ENCODE data around the gene PPARD. TPM values are rescaled to one million over a fixed set of nuclear protein-coding genes. Genes with fewer than 3 reads are reported as not detected.

Gene PPARD
- total RNA-seq, 1 donor from 2014 or later, result 9.9 TPM

- no peak overlapping the region for H3K4me2 ChIP-seq (ENCODE audit: low read length)
- H3K27me3 ChIP-seq (ENCODE audit: insufficient read depth, low read length), result no peaks in the 10 kb centered on the region
- Mint-ChIP-seq H3K9me3 (ENCODE audit: unreplicated experiment) (peaks cover 1% of the 10 kb centered on the region), H3K4me1 (ENCODE audit: low read depth, unreplicated experiment) (peaks cover 11% of the 10 kb centered on the region), H3K36me3 (ENCODE audit: low read depth, unreplicated experiment) (peaks cover 12% of the 10 kb centered on the region), H3K27ac (ENCODE audit: unreplicated experiment) (no peak overlapping the region), H3K4me3 (ENCODE audit: unreplicated experiment) (no peak overlapping the region), H3K27me3 (ENCODE audit: low read depth, unreplicated experiment) (no peaks in the 10 kb centered on the region)
- H2AFZ ChIP-seq (ENCODE audit: low read depth, low read length), result no peak overlapping the region
- H3K36me3 ChIP-seq (ENCODE audit: insufficient read depth, low read length), result peaks cover 12% of the 10 kb centered on the region
- H3K79me2 ChIP-seq (ENCODE audit: insufficient read depth, low read length), result peaks cover 8% of the 10 kb centered on the region
- no peaks in the 10 kb centered on the region for H3K9me3 ChIP-seq (ENCODE audit: insufficient read depth, low read depth, low read length)
- H3K9ac ChIP-seq (ENCODE audit: low read length), result no peak overlapping the region
- FAIRE-seq, result no peak
- H3K4me3 ChIP-seq (ENCODE audit: insufficient read depth, low read depth, low read length), result no peak overlapping the region
- DNase-seq (ENCODE audit: low read depth), result no peak
- peaks cover 10% of the 10 kb centered on the region for H4K20me1 ChIP-seq (ENCODE audit: insufficient read depth, low read length)
- TF ChIP-seq CTCF (IDR thresholded peaks at IDR 0.05; ENCODE audit: insufficient read depth, low read depth, low read length) (no peak), EZH2 (IDR thresholded peaks at IDR 0.05; ENCODE audit: insufficient read depth, low read length) (no peak)
- peaks cover 12% of the 10 kb centered on the region for H3K4me1 ChIP-seq (ENCODE audit: insufficient read depth, low read length)
- no peak overlapping the region for H3K27ac ChIP-seq (ENCODE audit: low read depth, low read length)
These were observed 75.8 kb downstream of the PPARD start for GRCh38 chr6:35417979-35418661.

GRCh38 chr6:35419417-35419816, 77.1 kb downstream of the PPARD start:
- H3K9ac ChIP-seq (ENCODE audit: low read length), result no peak overlapping the region
- no peak overlapping the region for H3K27ac Mint-ChIP-seq (ENCODE audit: unreplicated experiment)
- FAIRE-seq, result no peak

More at GRCh38 chr6:35419417-35419816, 77.1 kb downstream of the PPARD start:
- H3K36me3 ChIP-seq (ENCODE audit: insufficient read depth, low read length), result peaks cover 10% of the 10 kb centered on the region
- peaks cover 10% of the 10 kb centered on the region for H4K20me1 ChIP-seq (ENCODE audit: insufficient read depth, low read length)
- no peak overlapping the region for H3K4me3 ChIP-seq (ENCODE audit: insufficient read depth, low read depth, low read length)
- TF ChIP-seq EZH2 (IDR thresholded peaks at IDR 0.05; ENCODE audit: insufficient read depth, low read length) (no peak), CTCF (IDR thresholded peaks at IDR 0.05; ENCODE audit: insufficient read depth, low read depth, low read length) (peak; percentile 29)
- Mint-ChIP-seq H3K27me3 (ENCODE audit: low read depth, unreplicated experiment) (no peaks in the 10 kb centered on the region), H3K4me3 (ENCODE audit: unreplicated experiment) (no peak overlapping the region), H3K9me3 (ENCODE audit: unreplicated experiment) (peaks cover 1% of the 10 kb centered on the region), H3K36me3 (ENCODE audit: low read depth, unreplicated experiment) (peaks cover 10% of the 10 kb centered on the region), H3K4me1 (ENCODE audit: low read depth, unreplicated experiment) (peaks cover 11% of the 10 kb centered on the region)
- no peak overlapping the region for H3K27ac ChIP-seq (ENCODE audit: low read depth, low read length)
- H2AFZ ChIP-seq (ENCODE audit: low read depth, low read length), result no peak overlapping the region
- H3K4me1 ChIP-seq (ENCODE audit: insufficient read depth, low read length), result peaks cover 13% of the 10 kb centered on the region
- peaks cover 8% of the 10 kb centered on the region for H3K79me2 ChIP-seq (ENCODE audit: insufficient read depth, low read length)
- peak overlapping the region; percentile 10 for H3K4me2 ChIP-seq (ENCODE audit: low read length)
- no peaks in the 10 kb centered on the region for H3K27me3 ChIP-seq (ENCODE audit: insufficient read depth, low read length)
- H3K9me3 ChIP-seq (ENCODE audit: insufficient read depth, low read depth, low read length), result no peaks in the 10 kb centered on the region
- DNase-seq (ENCODE audit: low read depth), result peak; percentile 14
